ENCODE measurements around the gene HECTD4. TPM values are rescaled to one million over a fixed set of nuclear protein-coding genes. Genes with fewer than 3 reads are reported as not detected.
A peak's percentile ranks its signal among the peaks of the same experiment; 100 is the strongest.
"Not testable (repeated sequence)": the region's sequence is repeated elsewhere in the genome, so short reads cannot be mapped to it uniquely, and the experiment has no call there.

The HECTD4 gene
- total RNA-seq, 1 donor from 2014 or later: 20.2 TPM

DNA sequence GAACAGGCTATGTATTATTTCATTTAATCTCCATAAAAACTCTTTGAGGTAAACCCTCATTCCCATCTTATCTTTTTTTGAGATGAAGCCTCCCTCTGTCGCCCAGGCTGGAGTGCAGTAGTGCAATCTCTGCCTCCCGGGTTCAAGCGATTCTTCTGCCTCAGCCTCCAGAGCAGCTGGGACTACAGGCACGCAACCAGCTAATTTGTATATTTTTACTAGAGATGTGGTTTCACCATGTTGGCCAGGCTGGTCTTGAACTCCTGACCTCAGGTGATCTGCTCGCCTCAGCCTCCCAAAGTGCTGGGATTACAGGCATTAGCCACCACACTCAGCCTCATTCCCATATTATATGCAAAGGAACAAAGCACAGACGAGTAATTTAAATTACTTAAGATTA, 25.5 kb upstream of the HECTD4 start:
- intact Hi-C loops (cut with micrococcal nuclease); DNase-seq; ATAC-seq: not testable (repeated sequence)

DNA sequence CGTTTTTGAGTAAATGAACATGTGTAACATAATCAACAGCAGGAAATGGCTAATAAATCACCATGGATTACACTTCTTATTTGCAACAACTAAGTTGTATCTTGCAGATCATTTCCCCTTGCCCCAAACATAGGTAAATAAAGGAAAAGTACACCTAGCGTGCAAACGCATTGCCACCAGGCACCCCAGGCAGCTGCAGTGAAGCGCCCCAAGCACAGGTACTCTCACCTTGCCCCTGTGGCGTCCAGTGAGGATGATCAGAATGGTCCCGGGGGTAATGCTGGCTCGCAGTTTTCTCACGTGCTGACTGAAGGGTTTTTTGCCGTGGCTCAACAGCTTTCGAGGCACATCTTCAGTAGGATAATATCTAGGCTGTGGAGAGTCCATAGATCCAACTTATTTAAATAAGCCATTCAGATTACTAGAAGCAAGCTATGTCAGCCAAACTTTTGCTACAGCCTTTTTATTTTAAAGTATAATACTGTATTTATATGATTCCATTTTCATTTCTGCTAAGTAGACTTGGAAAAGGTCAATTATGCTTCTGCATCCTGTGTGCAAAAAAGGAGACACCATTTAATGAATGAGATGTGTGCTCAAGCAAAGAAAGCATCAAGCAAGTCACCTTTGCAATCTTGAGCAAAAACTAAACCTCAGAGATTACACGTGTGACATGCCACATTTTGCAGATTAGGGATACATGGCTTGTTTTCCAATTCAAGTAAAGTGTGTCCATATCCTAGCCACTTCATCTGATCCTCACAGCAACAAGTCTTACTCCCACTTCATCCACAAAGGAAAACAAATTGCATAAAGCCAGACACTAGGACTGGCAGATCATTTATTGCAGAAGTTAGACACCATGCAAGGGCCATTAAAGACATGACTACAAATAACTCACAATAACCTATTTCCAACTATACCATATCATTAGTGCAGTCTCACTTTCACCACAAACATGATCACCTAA, 24.6 kb upstream of the HECTD4 start:
- no peak for ATAC-seq
- no peak for DNase-seq
- intact Hi-C loops (cut with micrococcal nuclease): no loop called here

DNA sequence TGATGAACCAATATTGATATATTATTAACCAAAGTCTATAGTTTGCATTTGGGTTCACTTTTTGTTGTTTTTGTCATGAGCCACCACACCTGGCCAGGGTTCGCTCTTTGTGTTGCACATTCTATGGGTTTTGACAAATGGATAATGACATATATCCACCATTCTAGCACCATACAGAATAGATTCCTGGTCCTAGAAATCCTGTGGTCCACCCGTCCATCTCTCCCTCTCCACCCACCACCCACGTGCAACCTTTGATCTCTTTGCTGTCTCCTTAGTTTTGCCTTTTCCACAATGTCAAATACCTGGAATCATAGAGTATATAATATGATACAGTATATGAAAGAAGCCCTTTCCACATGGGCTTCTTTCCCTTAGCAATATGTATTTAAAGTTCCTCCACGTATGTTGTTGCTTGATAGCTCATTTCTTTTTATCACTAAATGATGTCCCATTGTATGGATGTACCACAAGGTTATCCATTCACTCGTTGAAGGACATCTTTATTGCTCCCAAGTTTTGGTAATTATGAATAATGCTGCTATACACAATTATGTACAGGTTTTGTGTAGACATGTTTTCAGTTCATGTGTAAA, 19.8 kb upstream of the HECTD4 start:
- DNase-seq (no peak), ATAC-seq (no peak)
- intact Hi-C loops (cut with micrococcal nuclease): no loop called here

DNA sequence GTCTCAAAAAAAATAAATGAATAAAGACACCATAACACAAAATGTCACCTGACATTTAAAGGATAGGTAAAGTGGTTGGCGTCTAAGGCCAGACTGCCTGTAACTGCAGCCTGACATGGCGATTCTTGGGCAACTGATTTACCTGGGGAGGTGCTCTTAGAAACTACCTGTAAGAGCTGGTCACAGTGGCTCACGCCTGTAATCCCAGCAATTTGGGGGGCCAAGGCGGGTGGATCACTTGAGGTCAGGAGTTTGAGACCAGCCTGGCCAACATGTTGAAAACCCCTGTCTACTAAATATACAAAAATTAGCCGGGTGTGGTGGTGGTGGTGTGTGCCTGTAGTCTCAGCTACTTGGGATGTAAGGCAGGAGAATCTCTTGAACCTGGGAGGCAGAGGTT, 18.8 kb upstream of the HECTD4 start:
- no peak for DNase-seq
- ATAC-seq: no peak
- intact Hi-C loops (cut with micrococcal nuclease): no loop called here

DNA sequence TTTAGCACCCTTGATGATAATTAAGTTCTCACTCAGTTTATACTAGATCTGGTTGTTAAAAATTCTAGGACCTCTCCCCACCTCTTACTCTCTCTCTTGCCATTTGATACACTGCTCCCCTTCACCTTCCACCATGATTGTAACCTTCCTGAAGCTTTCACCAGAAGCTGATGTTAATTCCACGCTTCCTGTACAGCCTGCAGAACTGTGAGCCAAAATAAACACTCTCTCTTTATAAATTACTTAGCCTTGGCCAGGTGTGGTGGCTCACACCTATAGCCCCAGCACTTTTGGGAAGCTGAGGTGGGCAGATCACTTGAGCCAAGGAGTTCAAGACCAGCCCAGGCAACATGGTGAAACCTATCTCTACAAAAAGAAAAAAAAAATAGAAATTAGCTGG, 11.1 kb upstream of the HECTD4 start:
- intact Hi-C loops (cut with micrococcal nuclease): no loop called here
- no peak for DNase-seq
- no peak for ATAC-seq

DNA sequence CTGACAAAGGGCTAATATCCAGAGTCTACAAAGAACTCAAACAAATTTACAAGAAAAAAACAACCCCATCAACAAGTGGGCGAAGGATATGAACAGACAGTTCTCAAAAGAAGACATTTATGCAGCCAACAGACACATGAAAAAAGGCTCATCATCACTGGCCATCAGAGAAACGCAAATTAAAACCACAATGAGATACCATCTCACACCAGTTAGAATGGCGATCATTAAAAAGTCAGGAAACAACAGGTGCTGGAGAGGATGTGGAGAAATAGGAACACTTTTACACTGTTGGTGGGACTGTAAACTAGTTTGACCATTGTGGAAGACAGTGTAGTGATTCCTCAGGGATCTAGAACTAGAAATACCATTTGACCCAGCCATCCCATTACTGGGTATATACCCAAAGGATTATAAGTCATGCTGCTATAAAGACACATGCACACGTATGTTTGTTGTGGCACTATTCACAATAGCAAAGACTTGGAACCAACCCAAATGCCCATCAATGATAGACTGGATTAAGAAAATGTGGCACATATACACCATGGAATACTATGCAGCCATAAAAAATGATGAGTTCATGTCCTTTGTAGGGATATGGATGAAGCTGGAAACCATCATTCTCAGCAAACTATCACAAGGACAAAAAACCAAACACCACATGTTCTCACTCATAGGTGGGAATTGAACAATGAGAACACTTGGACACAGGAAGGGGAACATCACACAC, 7.9 kb upstream of the HECTD4 start:
- intact Hi-C loops (cut with micrococcal nuclease); ATAC-seq; DNase-seq: not testable (repeated sequence)

DNA sequence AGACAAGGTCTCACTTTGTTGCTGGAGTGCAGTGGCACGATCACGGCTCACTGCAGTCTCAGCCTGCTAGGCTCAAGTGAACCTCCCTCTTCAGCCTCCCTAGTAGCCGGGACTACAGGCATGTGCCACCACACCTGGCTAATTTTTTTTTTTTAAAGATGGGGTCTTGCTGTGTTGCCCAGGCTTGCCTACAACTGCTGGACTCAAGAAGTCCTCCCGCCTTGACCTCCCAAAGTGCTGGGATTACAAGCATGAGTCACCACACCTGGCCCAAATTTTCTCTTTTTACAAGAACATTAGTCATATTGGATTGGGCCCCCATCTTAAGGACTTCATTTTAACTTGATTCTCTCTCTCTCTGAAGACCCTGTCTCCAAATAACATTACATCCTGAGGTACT, 7.0 kb upstream of the HECTD4 start:
- DNase-seq (no peak), ATAC-seq (no peak)
- intact Hi-C loops (cut with micrococcal nuclease): no loop called here

DNA sequence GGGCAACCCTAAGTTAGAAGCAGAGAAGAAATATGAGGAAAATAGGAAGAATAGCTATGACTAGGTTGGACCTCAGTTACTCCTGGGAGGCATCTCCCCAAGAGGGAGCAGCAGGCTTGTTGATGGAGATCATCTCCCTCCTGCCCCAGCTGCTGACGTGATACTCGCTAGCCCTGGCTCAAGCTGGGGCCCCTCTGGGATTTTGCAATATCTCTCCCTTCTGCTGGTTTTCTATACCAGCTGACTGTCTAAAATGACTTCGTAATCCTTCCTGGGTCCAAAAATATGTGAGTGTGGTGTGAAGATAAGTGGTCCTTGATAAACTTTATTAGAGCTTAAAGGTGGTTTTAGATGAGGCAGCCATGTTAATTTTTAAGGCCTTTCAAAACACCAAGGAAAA, 4.5 kb upstream of the HECTD4 start:
- ATAC-seq (peak; percentile 7), DNase-seq (no peak)
- intact Hi-C loops (cut with micrococcal nuclease): no loop called here

DNA sequence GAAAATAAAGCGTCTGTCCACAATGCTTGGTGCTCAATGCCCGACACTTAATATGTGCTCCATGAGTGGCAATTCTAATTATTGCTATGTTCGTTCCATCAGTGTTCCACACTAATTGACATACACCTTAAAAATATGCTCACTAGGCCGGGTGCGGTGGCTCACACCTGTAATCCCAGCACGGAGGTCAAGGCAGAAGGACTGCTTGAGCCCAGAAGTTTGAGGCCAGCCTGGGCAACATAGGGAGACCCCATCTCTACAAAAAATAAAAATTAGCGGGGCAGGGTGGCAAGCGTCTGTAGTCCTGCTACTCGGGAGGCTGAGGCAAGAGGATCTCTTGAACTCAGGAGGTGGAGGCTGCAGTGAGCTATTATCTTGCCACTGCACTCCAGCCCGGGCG, 635 bp upstream of the HECTD4 start:
- ATAC-seq: no peak
- intact Hi-C loops (cut with micrococcal nuclease): no loop called here
- DNase-seq: no peak

DNA sequence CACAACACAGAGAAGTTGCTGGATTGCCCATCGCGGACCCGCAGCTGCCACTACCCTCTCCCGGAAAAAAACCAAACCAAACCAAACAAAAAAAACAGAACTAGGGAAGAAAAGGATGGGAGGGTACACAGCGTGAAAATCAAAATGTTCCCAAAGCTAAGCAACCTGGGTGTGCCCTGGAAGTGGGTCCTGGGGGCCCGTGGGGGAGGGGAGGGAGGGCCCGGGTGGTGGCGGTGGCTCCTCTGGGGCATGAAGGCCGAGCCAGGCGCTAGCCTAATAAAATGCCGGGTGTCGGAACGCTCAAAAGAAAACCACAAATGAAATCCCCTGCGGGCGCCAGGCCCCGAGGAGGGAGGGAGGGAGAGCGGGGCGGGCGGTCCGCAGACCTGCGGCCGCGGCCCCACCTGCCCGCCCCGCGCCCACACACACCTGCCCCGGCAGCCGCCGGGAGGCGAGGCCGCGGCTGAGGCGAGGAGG, 787 bp downstream of the HECTD4 start:
- ATAC-seq: peak; percentile 21
- DNase-seq: peak; percentile 43
- intact Hi-C loops (cut with micrococcal nuclease): no loop called here

DNA sequence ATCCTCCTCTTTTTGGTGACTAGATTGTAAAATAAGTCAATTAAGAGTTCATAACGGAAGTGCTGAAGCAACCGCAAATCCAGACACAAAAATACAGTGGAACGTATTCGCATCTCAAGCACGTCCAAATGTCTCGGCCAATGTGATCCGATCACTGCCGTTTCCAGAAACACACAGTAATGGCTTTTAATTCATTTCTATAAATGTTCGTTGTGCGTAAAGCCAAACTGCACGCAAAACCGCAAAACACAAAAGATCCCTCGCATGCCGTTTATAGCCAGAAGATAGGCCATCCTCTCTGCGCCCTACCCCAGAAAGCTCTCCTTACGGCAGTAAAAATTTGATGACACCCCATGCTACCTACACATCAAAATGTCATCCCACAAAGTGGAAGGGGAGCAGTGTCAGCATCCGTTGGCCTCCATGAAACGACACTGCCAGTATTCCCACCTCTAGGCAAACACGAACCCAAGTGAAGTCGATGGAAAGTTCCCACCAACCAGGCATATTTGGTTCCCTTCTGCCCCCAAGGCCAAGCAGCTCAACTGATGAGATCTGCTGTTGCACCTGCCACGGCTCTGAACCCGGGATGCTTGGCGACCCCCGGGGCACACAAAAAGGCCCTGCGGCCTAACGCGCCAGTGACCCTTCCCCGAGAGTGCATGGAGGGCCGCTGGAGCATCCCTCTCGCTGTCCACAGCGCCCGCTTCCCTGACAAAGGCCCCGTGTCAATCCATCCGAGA, 1.4 kb downstream of the HECTD4 start:
- no peak for DNase-seq

DNA sequence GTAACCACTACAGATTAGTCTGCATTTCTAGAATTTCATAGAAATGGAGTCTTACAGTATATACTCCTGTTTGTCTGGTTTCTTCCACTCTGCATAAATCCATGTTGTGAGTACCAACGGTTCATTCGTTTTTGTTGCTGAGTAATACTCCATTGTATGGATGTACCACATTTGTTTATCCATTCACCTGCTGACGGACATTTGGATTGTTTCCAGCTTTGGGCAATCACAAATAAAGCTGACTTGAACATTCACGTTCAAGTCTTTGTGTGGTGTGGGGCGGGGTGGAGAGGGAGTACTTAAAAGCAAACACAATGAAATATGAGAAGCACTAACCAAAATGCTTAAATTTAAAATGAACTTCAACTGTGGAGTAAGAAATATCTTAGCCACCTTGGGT, 7.1 kb downstream of the HECTD4 start:
- intact Hi-C loops (cut with micrococcal nuclease): no loop called here
- ATAC-seq (no peak), DNase-seq (no peak)

More for the DNA sequence above, 1.4 kb downstream of the HECTD4 start:
- no peak for ATAC-seq
- intact Hi-C loops (cut with micrococcal nuclease): no loop called here

DNA sequence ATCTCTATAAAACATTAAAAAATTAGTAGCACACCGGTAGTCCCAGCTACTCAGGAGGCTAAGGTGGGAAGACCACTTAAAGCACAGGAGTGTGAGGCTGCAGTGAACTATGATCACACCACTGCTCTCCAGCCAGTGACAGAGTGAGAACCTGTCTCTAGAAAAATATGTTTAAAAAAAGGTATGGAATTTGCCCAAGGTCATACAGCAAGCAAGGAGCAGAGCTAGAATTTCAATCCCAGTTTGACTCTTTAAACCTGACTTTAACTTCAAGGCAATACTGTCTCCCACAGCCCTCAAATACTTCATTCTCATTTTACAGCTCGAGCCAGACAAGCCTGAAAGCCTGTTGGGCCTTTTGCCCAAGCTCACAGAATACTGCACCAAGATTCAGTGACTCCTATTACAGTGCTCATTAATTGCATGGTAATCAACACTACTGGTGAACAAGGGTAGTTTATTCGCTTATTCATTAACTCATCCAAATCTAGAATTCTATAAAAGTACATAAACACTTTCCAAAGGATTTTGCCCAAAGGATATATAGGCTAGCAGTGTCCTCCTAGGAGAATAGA, 8.0 kb downstream of the HECTD4 start:
- intact Hi-C loops (cut with micrococcal nuclease): no loop called here
- no peak for ATAC-seq

DNA sequence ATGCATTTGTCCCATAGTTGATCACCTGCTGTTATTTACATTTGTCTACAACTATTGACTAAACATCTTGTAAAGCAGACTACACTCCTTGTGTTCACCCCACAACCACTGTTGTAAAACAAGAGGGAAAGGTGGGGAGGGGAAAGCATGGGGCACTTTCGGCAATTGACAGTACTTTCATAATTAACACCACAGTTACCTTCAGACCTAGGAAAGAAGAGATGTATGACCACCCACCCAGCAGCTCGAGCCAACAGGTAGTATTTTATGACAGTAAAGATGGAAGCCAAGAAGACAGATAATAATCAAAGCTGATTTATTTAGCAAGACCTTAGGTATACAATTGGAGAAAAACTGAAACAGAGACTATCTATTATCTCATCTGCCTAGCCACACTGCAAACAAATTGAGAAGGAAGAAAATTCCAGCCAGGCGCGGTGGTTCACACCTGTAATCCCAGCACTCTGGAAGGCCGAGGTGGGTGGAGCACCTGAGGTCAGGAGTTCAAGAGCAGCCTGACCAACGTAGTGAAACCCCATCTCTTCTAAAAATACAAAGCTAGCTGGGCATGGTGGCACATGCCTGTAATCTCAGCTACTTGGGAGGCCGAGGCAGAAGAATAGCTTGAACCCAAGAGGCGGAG, 11.2 kb downstream of the HECTD4 start:
- DNase-seq (no peak), ATAC-seq (no peak)
- intact Hi-C loops (cut with micrococcal nuclease): no loop called here

More for the DNA sequence above, 8.0 kb downstream of the HECTD4 start:
- DNase-seq: no peak

DNA sequence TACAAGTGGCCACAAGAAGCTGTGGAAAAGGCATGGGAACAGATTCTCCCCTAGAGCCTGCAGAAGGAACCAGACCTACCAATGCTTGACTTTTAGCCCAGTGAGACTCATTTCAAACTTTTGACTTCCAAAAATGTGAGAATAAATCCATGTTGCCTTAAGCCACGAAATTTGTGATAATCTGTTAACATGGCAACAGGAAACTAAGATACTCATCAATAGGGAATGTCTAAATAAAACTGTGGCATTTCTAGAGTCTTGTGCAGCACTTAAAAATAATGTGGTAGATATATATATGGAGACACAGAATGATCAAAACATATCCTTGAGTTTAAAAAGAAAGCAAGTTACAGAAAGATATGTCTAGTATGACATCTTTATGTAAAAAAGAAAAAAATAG, 12.0 kb downstream of the HECTD4 start:
- intact Hi-C loops (cut with micrococcal nuclease): no loop called here
- no peak for ATAC-seq
- DNase-seq: no peak

DNA sequence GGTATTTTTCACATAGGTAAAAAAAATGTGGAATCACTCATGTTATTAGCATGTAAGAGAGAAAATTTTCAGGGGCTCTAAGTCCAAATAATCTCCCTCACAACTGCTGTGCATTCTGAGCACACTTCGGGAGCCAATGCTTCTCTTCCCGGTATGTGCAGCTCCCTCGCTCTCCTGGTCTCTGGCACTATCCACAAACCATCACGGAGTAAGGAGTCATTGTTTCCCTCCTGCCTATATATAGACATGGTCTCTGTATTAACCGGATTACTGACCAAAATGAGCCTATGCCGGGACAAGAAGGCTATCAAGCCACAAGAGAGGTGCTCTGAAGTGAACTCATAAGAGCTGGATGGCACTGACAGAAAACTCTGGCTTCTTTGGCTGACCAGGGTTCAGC, 13.4 kb downstream of the HECTD4 start:
- intact Hi-C loops (cut with micrococcal nuclease): no loop called here
- peak; percentile 68 for ATAC-seq
- no peak for DNase-seq

DNA sequence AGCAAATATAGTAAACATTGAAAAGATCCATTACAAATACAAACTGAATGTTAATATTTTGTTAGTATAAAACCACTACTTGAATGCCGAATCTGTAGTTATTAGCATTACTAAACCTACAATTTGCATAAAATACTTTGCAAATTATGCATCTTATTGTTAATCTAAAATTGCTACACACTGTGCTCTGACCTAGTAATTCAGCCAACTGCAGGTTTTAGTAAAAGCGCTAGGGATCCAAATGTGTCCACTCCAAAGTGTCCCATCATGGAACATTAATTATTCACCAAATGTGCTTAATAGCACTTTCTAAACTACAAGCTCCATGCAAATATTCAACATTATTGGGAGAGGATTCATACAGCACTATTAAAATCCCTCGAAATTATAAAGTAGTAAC, 14.3 kb downstream of the HECTD4 start:
- intact Hi-C loops (cut with micrococcal nuclease): no loop called here
- ATAC-seq: no peak
- no peak for DNase-seq

DNA sequence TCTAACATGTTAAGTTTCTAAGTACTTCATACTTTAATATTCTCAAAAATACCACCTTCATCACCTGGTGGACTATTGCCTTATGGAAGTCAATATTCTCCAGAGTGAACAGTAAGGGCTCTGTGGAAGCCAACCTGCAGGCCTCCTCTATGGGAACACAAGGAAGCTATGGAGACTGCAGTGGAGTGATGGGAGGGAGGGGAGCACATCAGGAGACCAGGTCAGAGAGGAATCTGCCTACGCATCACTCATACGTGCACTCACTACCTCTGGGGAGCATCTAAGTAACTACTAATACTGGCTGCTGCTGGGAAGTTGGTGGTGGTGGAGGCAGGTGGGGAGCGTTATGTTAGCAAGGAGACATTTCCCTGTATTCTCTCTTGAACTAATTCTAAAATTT, 19.9 kb downstream of the HECTD4 start:
- intact Hi-C loops (cut with micrococcal nuclease): no loop called here
- no peak for ATAC-seq
- DNase-seq: no peak
